ENCODE results near the gene FBL. TPM values are rescaled to one million over a fixed set of nuclear protein-coding genes. Genes with fewer than 3 reads are reported as not detected.

Gene FBL
- total RNA-seq (2022; extraction: Qiagen RNA extraction; ENCODE audit: low read depth): 661 to 722 TPM (median 675 TPM) in 5 replicates

GRCh38 chr19:39845933-39846677, at the start of gene FBL:
Gene FBL, minus strand, starts transcription at chr19:39846379. Its CDS starts 79 bp downstream, at chr19:39846300.

GRCh38 chr19:39833464-39834286, 12.5 kb downstream of the FBL start, which contains the start of gene DYRK1B:
Gene DYRK1B, minus strand, starts transcription at chr19:39834162. Its CDS starts 2,295 bp downstream, at chr19:39831867.

Other genes with a start within 250 kb of the FBL start
- not detected in 5 replicates for gene LGALS13, start 243.9 kb downstream of the FBL start, total RNA-seq (2022; extraction: Qiagen RNA extraction; ENCODE audit: low read depth)
- not detected in 5 replicates for gene LGALS16, start 190.5 kb downstream of the FBL start, total RNA-seq (2022; extraction: Qiagen RNA extraction; ENCODE audit: low read depth)
- gene LGALS14, start 141.9 kb downstream of the FBL start, total RNA-seq (2022; extraction: Qiagen RNA extraction; ENCODE audit: low read depth): not detected in 5 replicates
- gene CLC, start 108.3 kb downstream of the FBL start, total RNA-seq (2022; extraction: Qiagen RNA extraction; ENCODE audit: low read depth): not detected in 5 replicates
- gene LEUTX, start 67.5 kb downstream of the FBL start, total RNA-seq (2022; extraction: Qiagen RNA extraction; ENCODE audit: low read depth): not detected in 5 replicates
- 15.8 to 24.4 TPM (median 22.7 TPM) in 5 replicates for gene DYRK1B, start 12.2 kb downstream of the FBL start, total RNA-seq (2022; extraction: Qiagen RNA extraction; ENCODE audit: low read depth)
- 0.22 to 1.3 TPM (median 0.90 TPM) in 5 replicates for gene FCGBP, start 88.3 kb upstream of the FBL start, total RNA-seq (2022; extraction: Qiagen RNA extraction; ENCODE audit: low read depth)
- gene PSMC4, start 124.8 kb upstream of the FBL start, total RNA-seq (2022; extraction: Qiagen RNA extraction; ENCODE audit: low read depth): 252 to 318 TPM (median 273 TPM) in 5 replicates
- 1.5 to 2.9 TPM (median 2.4 TPM) in 5 replicates for gene ZNF546, start 150.7 kb upstream of the FBL start, total RNA-seq (2022; extraction: Qiagen RNA extraction; ENCODE audit: low read depth)
- gene ZNF780B, start 209.9 kb upstream of the FBL start, total RNA-seq (2022; extraction: Qiagen RNA extraction; ENCODE audit: low read depth): 4.3 to 8.5 TPM (median 6.4 TPM) in 5 replicates
- 23.6 to 31.5 TPM (median 27.6 TPM) in 5 replicates for gene ZNF780A, start 244.6 kb upstream of the FBL start, total RNA-seq (2022; extraction: Qiagen RNA extraction; ENCODE audit: low read depth)